K562 (cell line): ENCODE results near the gene GLOD4. TPM values are rescaled to one million over a fixed set of nuclear protein-coding genes. Genes with fewer than 3 reads are reported as not detected.

ENCODE experiments used
- BRD4 ChIP-seq: fragments of 200-600 bp; sonication (generic); IDR thresholded peaks from 2 replicates; pipeline ENCODE4 v1.6.1; 2017; ENCODE audit warnings: inconsistent platforms
- CBX2 ChIP-seq: fragments of 200-600 bp; sonication (generic); IDR thresholded peaks from one replicate; pipeline ENCODE4 v1.6.1; 2012; ENCODE audit warnings: mild to moderate bottlenecking, low read length, inconsistent platforms; ENCODE audit not compliant: insufficient read depth, poor library complexity, severe bottlenecking
- DMBX1 ChIP-seq: fragments of 250-450 bp; sonication (Bioruptor Pico); IDR thresholded peaks from 2 replicates; pipeline ENCODE4 v1.8.0; 2022; ENCODE audit warnings: inconsistent platforms, mild to moderate bottlenecking, moderate library complexity, borderline replicate concordance
- ELF1 ChIP-seq: fragments of 200-800 bp; sonication (Bioruptor generic); IDR thresholded peaks from 2 replicates; pipeline ENCODE4 v1.6.1; 2016; ENCODE audit warnings: missing genetic modification characterization, missing compliant biosample characterization
- FOXJ2 ChIP-seq: fragments of 200-800 bp; sonication (Bioruptor generic); IDR thresholded peaks from 2 replicates; pipeline ENCODE4 v1.6.1; 2016; ENCODE audit warnings: missing genetic modification characterization, missing compliant biosample characterization
- JUN ChIP-seq, 2 experiments: sonication (generic) in 1 of 2; formaldehyde crosslinking in 1 of 2; IDR thresholded peaks; 2 replicates each; pipeline versions ENCODE4 v1.6.1 to v1.8.0; 2012 to 2022; ENCODE audit warnings: borderline replicate concordance in 2 of 2, mild to moderate bottlenecking in 2 of 2, improper control_type of control experiment in 1 of 2, low read depth in 1 of 2, low read length in 1 of 2, missing genetic modification reagents in 1 of 2
- PCBP1 ChIP-seq: fragments of 200-400 bp; formaldehyde crosslinking; IDR thresholded peaks from 2 replicates; pipeline ENCODE4 v1.6.1; 2018; ENCODE audit warnings: mild to moderate bottlenecking, low read depth, low read length; ENCODE audit not compliant: poor library complexity, severe bottlenecking
- RHOXF2B ChIP-seq: fragments of 250-450 bp; sonication (Bioruptor Pico); conservative IDR thresholded peaks from 2 replicates; pipeline ENCODE4 v1.5.1; 2021
- SMARCB1 ChIP-seq: IDR thresholded peaks from 2 replicates; pipeline ENCODE4 v1.6.1; 2011; ENCODE audit warnings: improper control_type of control experiment, low read depth; ENCODE audit not compliant: insufficient read length
- SPI1 ChIP-seq: IDR thresholded peaks from 2 replicates; pipeline ENCODE4 v1.6.1; 2011; ENCODE audit warnings: low read depth, low read length, control low read depth, borderline replicate concordance
- STAT5A ChIP-seq: IDR thresholded peaks from 2 replicates; pipeline ENCODE4 v1.6.1; 2012; ENCODE audit warnings: low read length, inconsistent platforms, borderline replicate concordance
- ZNF766 ChIP-seq: fragments of 200-800 bp; sonication (Bioruptor generic); conservative IDR thresholded peaks from 2 replicates; pipeline ENCODE4 v1.6.1; 2016; ENCODE audit warnings: missing genetic modification characterization, missing compliant biosample characterization
- polyA plus RNA-seq, 8 experiments: library from polyadenylated mRNA; depleted of rRNA in 4 of 8; stranded (reverse) in 5 of 8; unstranded in 3 of 8; fragments of >200 nt; fragmentation: Nextera tagmentation in 2 of 8; fragmentation: Illumina TruSeq in 1 of 8; extraction: Ambion mirVana in 2 of 8; extraction: Trizol in 1 of 8; gene quantifications; 2 replicates each; pipeline versions ENCODE4 v1.2.1 to v1.2.3, GENCODE V29; 2011 to 2014; ENCODE audit warnings: inconsistent platforms in 1 of 8, missing spikeins in 1 of 8
- total RNA-seq, 7 experiments: library from RNA; depleted of rRNA in 6 of 7; stranded (reverse); fragments of >200 nt in 6 of 7; fragmentation: Illumina TruSeq in 2 of 7; extraction: Trizol in 2 of 7; gene quantifications; 2 replicates each; pipeline versions ENCODE4 v1.2.1 to v1.2.3, GENCODE V29; 2011 to 2021; ENCODE audit warnings: low replicate concordance in 1 of 7
- TF ChIP-seq, protein P1 (sequence below), 2 experiments: fragments of 450-650 bp; IDR thresholded peaks; 2 replicates each; pipeline ENCODE4 v1.6.1; 2018; ENCODE audit warnings: mild to moderate bottlenecking in 2 of 2, low read depth in 1 of 2; ENCODE audit not compliant: partially characterized antibody in 2 of 2
- TF ChIP-seq, protein P2 (sequence below), 2 experiments: fragments of 450-650 bp; IDR thresholded peaks; 2 replicates each; pipeline ENCODE4 v1.6.1; 2016; ENCODE audit warnings: mild to moderate bottlenecking in 2 of 2, borderline replicate concordance in 1 of 2, low read depth in 1 of 2, moderate library complexity in 1 of 2

The GLOD4 gene
- total and polyA plus RNA-seq, 9 of the 15 experiments (the other 6 are each of a cell fraction or from before 2014, with no cell fraction given): 52.0 to 109 (median 64.9) TPM

DNA sequence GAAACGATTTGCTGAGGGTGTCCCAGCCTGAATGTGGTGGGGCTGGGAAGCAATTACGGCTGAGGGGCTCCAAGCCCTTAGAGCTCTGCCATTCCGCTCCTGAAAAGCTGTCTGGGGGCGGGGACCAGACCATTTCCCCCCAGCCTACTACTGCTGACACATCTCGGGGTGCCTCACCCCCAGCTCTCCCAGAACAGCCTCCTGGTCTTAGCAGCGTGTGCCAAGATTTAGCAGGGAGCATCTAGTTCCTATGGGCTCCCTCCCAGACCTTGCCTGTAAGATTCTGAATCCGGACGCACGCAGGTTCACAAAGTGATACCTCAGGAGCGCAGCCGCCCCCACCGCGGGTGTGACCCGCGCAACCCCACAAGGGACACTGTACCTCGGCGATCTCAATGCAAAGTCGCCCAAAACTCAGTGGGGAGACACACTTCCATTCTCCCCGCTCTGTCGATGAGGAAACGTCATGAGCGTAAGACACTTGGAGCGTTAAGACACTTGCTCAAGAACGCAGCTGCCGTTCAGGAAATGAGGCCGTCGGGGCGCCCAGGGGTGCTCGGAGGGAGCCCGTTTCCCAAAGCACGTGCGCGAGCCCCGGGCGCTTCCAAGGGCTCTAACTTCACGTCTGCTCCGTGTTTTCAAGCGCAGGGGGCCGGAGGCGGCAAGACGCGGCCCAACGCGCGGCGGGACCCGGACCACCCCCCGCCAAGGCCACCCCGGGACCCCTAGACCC, 30.6 kb downstream of the GLOD4 start (continued):
- TF ChIP-seq, protein P1, sequence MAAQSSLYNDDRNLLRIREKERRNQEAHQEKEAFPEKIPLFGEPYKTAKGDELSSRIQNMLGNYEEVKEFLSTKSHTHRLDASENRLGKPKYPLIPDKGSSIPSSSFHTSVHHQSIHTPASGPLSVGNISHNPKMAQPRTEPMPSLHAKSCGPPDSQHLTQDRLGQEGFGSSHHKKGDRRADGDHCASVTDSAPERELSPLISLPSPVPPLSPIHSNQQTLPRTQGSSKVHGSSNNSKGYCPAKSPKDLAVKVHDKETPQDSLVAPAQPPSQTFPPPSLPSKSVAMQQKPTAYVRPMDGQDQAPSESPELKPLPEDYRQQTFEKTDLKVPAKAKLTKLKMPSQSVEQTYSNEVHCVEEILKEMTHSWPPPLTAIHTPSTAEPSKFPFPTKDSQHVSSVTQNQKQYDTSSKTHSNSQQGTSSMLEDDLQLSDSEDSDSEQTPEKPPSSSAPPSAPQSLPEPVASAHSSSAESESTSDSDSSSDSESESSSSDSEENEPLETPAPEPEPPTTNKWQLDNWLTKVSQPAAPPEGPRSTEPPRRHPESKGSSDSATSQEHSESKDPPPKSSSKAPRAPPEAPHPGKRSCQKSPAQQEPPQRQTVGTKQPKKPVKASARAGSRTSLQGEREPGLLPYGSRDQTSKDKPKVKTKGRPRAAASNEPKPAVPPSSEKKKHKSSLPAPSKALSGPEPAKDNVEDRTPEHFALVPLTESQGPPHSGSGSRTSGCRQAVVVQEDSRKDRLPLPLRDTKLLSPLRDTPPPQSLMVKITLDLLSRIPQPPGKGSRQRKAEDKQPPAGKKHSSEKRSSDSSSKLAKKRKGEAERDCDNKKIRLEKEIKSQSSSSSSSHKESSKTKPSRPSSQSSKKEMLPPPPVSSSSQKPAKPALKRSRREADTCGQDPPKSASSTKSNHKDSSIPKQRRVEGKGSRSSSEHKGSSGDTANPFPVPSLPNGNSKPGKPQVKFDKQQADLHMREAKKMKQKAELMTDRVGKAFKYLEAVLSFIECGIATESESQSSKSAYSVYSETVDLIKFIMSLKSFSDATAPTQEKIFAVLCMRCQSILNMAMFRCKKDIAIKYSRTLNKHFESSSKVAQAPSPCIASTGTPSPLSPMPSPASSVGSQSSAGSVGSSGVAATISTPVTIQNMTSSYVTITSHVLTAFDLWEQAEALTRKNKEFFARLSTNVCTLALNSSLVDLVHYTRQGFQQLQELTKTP (IDR thresholded peaks at IDR 0.05; ENCODE audit: low read depth in 1 of 2, partially characterized antibody in 2 of 2): no peak
- TF ChIP-seq STAT5A (no peak), FOXJ2 (tag) (no peak), BRD4 (no peak), SMARCB1 (no peak), DMBX1 (CRISPR knock-in tag) (no peak), RHOXF2B (CRISPR knock-in tag) (no peak), ZNF766 (CRISPR knock-in tag) (no peak), PCBP1 (no peak), CBX2 (no peak), ELF1 (tag) (no peak), JUN (IDR thresholded peaks at IDR 0.05; ENCODE audit: borderline replicate concordance, low read depth, low read length) (no peak), JUN (CRISPR knock-in tag; IDR thresholded peaks at IDR 0.05; ENCODE audit: borderline replicate concordance) (no peak), SPI1 (no peak)
- TF ChIP-seq, protein P2, sequence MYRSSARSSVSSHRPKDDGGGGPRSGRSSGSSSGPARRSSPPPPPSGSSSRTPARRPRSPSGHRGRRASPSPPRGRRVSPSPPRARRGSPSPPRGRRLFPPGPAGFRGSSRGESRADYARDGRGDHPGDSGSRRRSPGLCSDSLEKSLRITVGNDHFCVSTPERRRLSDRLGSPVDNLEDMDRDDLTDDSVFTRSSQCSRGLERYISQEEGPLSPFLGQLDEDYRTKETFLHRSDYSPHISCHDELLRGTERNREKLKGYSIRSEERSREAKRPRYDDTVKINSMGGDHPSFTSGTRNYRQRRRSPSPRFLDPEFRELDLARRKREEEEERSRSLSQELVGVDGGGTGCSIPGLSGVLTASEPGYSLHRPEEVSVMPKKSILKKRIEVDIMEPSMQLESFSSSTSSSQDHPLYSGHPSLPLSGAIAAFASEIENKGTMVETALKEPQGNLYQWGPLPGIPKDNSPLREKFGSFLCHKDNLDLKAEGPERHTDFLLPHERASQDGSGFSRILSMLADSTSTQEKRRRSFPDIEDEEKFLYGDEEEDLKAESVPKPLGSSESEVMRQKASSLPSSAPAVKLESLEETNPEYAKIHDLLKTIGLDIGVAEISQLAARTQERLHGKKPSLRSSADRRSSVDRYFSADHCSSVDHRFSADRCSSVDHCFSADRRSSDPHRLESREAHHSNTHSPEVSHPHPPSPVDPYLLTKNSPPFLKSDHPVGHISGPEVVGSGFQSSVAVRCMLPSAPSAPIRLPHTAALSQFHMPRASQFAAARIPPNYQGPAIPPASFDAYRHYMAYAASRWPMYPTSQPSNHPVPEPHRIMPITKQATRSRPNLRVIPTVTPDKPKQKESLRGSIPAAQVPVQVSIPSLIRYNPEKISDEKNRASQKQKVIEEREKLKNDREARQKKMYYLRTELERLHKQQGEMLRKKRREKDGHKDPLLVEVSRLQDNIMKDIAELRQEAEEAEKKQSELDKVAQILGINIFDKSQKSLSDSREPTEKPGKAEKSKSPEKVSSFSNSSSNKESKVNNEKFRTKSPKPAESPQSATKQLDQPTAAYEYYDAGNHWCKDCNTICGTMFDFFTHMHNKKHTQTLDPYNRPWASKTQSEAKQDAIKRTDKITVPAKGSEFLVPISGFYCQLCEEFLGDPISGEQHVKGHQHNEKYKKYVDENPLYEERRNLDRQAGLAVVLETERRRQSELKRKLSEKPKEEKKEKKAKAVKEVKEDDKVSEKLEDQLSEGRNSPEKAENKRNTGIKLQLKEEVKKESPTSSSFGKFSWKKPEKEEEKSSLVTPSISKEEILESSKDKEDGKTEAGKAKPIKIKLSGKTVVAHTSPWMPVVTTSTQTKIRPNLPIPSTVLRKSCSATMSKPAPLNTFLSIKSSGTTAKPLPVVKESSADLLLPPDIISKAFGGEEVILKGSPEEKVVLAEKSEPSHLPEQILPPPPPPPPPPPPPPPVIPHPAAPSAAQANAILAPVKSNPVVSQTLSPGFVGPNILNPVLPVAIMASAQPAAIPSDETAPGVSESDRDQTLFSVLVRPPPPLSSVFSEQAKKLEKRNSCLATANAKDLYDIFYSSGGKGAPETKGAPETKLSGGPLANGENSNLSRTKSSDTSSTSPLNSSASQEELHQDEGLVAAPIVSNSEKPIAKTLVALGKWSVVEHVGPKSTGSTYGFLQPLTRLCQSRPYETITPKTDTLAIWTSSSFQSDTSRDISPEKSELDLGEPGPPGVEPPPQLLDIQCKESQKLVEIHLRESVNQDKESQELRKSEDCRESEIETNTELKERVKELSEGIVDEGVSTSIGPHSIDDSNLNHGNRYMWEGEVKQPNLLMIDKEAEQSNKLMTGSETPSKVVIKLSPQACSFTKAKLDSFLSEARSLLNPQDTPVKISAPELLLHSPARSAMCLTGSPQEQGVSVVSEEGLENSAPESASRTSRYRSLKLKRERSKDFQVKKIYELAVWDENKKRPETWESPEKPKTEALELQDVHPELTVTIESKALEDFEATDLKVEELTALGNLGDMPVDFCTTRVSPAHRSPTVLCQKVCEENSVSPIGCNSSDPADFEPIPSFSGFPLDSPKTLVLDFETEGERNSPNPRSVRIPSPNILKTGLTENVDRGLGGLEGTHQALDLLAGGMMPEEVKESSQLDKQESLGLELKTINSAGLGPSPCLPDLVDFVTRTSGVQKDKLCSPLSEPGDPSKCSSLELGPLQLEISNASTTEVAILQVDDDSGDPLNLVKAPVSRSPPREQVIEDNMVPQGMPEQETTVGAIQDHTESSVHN (IDR thresholded peaks at IDR 0.05; ENCODE audit: borderline replicate concordance in 1 of 2, low read depth in 1 of 2): no peak
